ENCODE measurements around the gene MAGEA6.
"Not testable (repeated sequence)": the region's sequence is repeated elsewhere in the genome, so short reads cannot be mapped to it uniquely, and the experiment has no call there.

Gene MAGEA6

DNA sequence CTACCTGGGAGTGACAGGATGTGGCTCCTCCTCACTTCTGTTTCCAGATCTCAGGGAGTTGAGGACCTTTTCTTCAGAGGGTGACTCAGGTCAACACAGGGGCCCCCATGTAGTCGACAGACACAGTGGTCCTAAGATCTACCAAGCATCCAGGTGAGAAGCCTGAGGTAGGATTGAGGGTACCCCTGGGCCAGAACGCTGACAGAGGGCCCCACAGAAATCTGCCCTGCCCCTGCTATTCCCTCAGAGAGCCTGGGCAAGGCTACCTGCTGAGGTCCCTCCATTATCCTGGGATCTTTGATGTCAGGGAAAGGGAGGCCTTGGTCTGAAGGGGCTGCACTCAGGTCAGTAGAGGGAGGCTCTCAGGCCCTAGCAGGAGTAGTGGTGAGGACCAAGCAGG lies 34.4 kb downstream of the MAGEA6 start:
- Histone ChIP-seq H3K36me3 (ENCODE audit: control insufficient read depth in 2 of 2, insufficient read depth in 1 of 2, low read length in 2 of 2) (no peaks in the 10 kb centered on the region), H3K9me3 (ENCODE audit: control insufficient read depth, insufficient read depth, low read depth, low read length) (no peaks in the 10 kb centered on the region), H3K27ac (ENCODE audit: extremely low read depth, low read depth, low read length) (no peak overlapping the region), H3K4me3 (ENCODE audit: low read depth, low read length) (no peak overlapping the region), H3K4me1 (ENCODE audit: control insufficient read depth, insufficient read depth, low read length) (no peaks in the 10 kb centered on the region)
- CTCF ChIA-PET = no interaction called here
- POLR2A ChIA-PET = no interaction called here
- TF ChIP-seq, protein P1, sequence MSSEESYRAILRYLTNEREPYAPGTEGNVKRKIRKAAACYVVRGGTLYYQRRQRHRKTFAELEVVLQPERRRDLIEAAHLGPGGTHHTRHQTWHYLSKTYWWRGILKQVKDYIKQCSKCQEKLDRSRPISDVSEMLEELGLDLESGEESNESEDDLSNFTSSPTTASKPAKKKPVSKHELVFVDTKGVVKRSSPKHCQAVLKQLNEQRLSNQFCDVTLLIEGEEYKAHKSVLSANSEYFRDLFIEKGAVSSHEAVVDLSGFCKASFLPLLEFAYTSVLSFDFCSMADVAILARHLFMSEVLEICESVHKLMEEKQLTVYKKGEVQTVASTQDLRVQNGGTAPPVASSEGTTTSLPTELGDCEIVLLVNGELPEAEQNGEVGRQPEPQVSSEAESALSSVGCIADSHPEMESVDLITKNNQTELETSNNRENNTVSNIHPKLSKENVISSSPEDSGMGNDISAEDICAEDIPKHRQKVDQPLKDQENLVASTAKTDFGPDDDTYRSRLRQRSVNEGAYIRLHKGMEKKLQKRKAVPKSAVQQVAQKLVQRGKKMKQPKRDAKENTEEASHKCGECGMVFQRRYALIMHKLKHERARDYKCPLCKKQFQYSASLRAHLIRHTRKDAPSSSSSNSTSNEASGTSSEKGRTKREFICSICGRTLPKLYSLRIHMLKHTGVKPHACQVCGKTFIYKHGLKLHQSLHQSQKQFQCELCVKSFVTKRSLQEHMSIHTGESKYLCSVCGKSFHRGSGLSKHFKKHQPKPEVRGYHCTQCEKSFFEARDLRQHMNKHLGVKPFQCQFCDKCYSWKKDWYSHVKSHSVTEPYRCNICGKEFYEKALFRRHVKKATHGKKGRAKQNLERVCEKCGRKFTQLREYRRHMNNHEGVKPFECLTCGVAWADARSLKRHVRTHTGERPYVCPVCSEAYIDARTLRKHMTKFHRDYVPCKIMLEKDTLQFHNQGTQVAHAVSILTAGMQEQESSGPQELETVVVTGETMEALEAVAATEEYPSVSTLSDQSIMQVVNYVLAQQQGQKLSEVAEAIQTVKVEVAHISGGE (tag by site-specific recombination; conservative IDR thresholded peaks at IDR 0.05; ENCODE audit: low read depth) = no peak
- TF ChIP-seq ZNF174 (tag by site-specific recombination; IDR thresholded peaks at IDR 0.05) = no peak
- TF ChIP-seq, protein P2, sequence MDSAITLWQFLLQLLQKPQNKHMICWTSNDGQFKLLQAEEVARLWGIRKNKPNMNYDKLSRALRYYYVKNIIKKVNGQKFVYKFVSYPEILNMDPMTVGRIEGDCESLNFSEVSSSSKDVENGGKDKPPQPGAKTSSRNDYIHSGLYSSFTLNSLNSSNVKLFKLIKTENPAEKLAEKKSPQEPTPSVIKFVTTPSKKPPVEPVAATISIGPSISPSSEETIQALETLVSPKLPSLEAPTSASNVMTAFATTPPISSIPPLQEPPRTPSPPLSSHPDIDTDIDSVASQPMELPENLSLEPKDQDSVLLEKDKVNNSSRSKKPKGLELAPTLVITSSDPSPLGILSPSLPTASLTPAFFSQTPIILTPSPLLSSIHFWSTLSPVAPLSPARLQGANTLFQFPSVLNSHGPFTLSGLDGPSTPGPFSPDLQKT (IDR thresholded peaks at IDR 0.05; ENCODE audit: borderline replicate concordance, low read depth, low read length) = no peak
- TF ChIP-seq ZNF426 (tag by site-specific recombination; IDR thresholded peaks at IDR 0.05) = no peak
- no peak for TF ChIP-seq ZNF211 (tag by site-specific recombination; IDR thresholded peaks at IDR 0.05; ENCODE audit: low read depth)
- TF ChIP-seq ZNF404 (tag by site-specific recombination; IDR thresholded peaks at IDR 0.05) = no peak
- TF ChIP-seq HOXD13 (CRISPR knock-in tag; IDR thresholded peaks at IDR 0.05; ENCODE audit: borderline replicate concordance) = no peak
- TF ChIP-seq ZNF24 (tag by site-specific recombination; IDR thresholded peaks at IDR 0.05) = no peak
- TF ChIP-seq, protein P3, sequence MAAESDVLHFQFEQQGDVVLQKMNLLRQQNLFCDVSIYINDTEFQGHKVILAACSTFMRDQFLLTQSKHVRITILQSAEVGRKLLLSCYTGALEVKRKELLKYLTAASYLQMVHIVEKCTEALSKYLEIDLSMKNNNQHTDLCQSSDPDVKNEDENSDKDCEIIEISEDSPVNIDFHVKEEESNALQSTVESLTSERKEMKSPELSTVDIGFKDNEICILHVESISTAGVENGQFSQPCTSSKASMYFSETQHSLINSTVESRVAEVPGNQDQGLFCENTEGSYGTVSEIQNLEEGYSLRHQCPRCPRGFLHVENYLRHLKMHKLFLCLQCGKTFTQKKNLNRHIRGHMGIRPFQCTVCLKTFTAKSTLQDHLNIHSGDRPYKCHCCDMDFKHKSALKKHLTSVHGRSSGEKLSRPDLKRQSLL (tag by site-specific recombination; IDR thresholded peaks at IDR 0.05) = no peak
- no peak for TF ChIP-seq ZBTB21 (tag by site-specific recombination; IDR thresholded peaks at IDR 0.05)
- no peak for TF ChIP-seq ZNF423 (tag by site-specific recombination; IDR thresholded peaks at IDR 0.05)
- no peak for TF ChIP-seq ZNF747 (tag by site-specific recombination; IDR thresholded peaks at IDR 0.05)
- TF ChIP-seq ZNF549 (tag by site-specific recombination; IDR thresholded peaks at IDR 0.05) = no peak

DNA sequence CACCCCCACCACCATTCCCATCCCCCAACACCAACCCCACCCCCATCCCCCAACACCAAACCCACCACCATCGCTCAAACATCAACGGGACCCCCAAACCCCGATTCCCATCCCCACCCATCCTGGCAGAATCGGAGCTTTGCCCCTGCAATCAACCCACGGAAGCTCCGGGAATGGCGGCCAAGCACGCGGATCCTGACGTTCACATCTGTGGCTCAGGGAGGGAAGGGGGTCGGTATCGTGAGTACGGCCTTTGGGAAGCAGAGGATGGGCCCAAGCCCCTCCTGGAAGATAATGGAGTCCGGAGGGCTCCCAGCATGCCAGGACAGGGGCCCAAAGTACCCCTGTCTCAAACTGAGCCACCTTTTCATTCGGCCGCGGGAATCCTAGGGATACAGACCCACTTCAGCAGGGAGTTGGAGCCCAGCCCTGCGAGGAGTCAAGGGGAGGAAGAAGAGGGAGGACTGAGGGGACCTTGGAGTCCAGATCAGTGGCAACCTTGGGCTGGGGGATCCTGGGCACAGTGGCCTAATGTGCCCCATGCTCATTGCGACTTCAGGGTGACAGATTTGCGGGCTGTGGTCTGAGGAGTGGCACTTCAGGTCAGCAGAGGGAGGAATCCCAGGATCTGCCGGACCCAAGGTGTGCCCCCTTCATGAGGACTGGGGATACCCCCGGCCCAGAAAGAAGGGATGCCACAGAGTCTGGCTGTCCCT lies 35.2 kb downstream of the MAGEA6 start:
- H3K4me3 ChIP-seq (ENCODE audit: low read depth, low read length); H3K4me1 ChIP-seq (ENCODE audit: control insufficient read depth, insufficient read depth, low read length); H3K36me3 ChIP-seq (ENCODE audit: control insufficient read depth in 2 of 2, insufficient read depth in 1 of 2, low read length in 2 of 2); POLR2A ChIA-PET; H3K9me3 ChIP-seq (ENCODE audit: control insufficient read depth, insufficient read depth, low read depth, low read length); H3K27ac ChIP-seq (ENCODE audit: extremely low read depth, low read depth, low read length); CTCF ChIA-PET: not testable (repeated sequence)

DNA sequence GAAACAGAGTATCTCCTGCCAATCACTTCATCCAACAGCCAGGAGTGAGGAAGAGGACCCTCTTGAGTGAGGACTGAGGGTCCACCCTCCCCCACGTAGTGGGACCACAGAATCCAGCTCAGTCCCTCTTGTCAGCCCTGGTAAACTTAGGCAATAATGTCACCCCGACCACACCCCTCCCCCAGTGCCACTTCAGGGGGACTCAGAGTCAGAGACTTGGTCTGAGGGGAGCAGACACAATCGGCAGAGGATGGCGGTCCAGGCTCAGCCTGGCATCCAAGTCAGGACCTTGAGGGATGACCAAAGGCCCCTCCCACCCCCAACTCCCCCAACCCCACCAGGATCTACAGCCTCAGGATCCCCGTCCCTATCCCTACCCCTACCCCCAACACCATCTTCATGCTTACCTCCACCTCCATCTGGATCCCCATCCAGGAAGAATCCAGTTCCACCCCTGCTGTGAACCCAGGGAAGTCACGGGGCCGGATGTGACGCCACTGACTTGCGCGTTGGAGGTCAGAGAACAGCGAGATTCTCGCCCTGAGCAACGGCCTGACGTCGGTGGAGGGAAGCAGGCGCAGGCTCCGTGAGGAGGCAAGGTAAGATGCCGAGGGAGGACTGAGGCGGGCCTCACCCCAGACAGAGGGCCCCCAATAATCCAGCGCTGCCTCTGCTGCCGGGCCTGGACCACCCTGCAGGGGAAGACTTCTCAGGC lies 36.1 kb downstream of the MAGEA6 start, which contains the start of the genes CSAG1 and MAGEA12:
TSS of gene CSAG1 (minus strand) at position 461 of the 715 bp plus-strand sequence. CDS start 1,261 bp downstream, outside the sequence.
TSS of gene MAGEA12 (plus strand) at position 497 of the 715 bp plus-strand sequence. CDS start 2,405 bp downstream, outside the sequence.
- POLR2A ChIA-PET = no interaction called here
- Histone ChIP-seq H3K4me1 (ENCODE audit: control insufficient read depth, insufficient read depth, low read length) (no peaks in the 10 kb centered on the region), H3K4me3 (ENCODE audit: low read depth, low read length) (no peak within 1 kb of the TSS), H3K36me3 (ENCODE audit: control insufficient read depth in 2 of 2, insufficient read depth in 1 of 2, low read length in 2 of 2) (no peaks in the 10 kb centered on the region), H3K27ac (ENCODE audit: extremely low read depth, low read depth, low read length) (no peak within 1 kb of the TSS), H3K9me3 (ENCODE audit: control insufficient read depth, insufficient read depth, low read depth, low read length) (no peaks in the 10 kb centered on the region)
- CTCF ChIA-PET = no interaction called here
- no peak for TF ChIP-seq ZNF174 (tag by site-specific recombination; IDR thresholded peaks at IDR 0.05)
- no peak for TF ChIP-seq ZNF433 (tag by site-specific recombination; IDR thresholded peaks at IDR 0.05; ENCODE audit: low read depth)
- TF ChIP-seq GLI2 (tag by site-specific recombination; IDR thresholded peaks at IDR 0.05; ENCODE audit: borderline replicate concordance, low read depth) = no peak
- TF ChIP-seq, protein P4, sequence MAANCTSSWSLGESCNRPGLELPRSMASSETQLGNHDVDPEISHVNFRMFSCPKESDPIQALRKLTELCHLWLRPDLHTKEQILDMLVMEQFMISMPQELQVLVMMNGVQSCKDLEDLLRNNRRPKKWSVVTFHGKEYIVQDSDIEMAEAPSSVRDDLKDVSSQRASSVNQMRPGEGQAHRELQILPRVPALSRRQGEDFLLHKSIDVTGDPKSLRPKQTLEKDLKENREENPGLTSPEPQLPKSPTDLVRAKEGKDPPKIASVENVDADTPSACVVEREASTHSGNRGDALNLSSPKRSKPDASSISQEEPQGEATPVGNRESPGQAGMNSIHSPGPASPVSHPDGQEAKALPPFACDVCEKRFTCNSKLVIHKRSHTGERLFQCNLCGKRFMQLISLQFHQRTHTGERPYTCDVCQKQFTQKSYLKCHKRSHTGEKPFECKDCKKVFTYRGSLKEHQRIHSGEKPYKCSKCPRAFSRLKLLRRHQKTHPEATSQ (tag by site-specific recombination; IDR thresholded peaks at IDR 0.05) = no peak
- TF ChIP-seq SP3 (tag by site-specific recombination; IDR thresholded peaks at IDR 0.05) = no peak
- TF ChIP-seq ZNF561 (tag by site-specific recombination; IDR thresholded peaks at IDR 0.05; ENCODE audit: borderline replicate concordance) = no peak
- TF ChIP-seq ZNF140 (tag by site-specific recombination; IDR thresholded peaks at IDR 0.05) = no peak
- TF ChIP-seq, protein P5, sequence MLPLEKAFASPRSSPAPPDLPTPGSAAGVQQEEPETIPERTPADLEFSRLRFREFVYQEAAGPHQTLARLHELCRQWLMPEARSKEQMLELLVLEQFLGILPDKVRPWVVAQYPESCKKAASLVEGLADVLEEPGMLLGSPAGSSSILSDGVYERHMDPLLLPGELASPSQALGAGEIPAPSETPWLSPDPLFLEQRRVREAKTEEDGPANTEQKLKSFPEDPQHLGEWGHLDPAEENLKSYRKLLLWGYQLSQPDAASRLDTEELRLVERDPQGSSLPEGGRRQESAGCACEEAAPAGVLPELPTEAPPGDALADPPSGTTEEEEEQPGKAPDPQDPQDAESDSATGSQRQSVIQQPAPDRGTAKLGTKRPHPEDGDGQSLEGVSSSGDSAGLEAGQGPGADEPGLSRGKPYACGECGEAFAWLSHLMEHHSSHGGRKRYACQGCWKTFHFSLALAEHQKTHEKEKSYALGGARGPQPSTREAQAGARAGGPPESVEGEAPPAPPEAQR (tag by site-specific recombination; IDR thresholded peaks at IDR 0.05) = no peak
- no peak for TF ChIP-seq ZBTB17 (tag by site-specific recombination; IDR thresholded peaks at IDR 0.05)
- no peak for TF ChIP-seq ZNF777 (tag by site-specific recombination; IDR thresholded peaks at IDR 0.05; ENCODE audit: borderline replicate concordance)
